OCI-LY7 (cell line): ENCODE results near the gene RBM17. TPM values are rescaled to one million over a fixed set of nuclear protein-coding genes. Genes with fewer than 3 reads are reported as not detected.

ENCODE experiments used
- BruUV-seq: library from RNA; stranded (reverse); fragments of 400-500 nt; replicated peaks from 2 replicates; lab custom pipeline; 2021; lab: Mats Ljungman, UMichigan
- CTCF ChIA-PET: fragments of 300-600 bp; sonication (Branson Sonifier 250); formaldehyde crosslinking; loops from one replicate; lab custom pipeline; 2022; ENCODE audit warnings: antibody characterized with exemption; ENCODE audit not compliant: unreplicated experiment; lab: Charles Lee
- POLR2A ChIA-PET: fragments of 300-600 bp; sonication (Branson Sonifier 250); formaldehyde crosslinking; loops from one replicate; lab custom pipeline; 2022; ENCODE audit warnings: antibody characterized with exemption; lab: Charles Lee
- DNase-seq: peaks from one replicate; pipeline ENCODE4 v3.0.0-alpha.2; 2015; ENCODE audit warnings: low spot score
- H2AFZ ChIP-seq: fragments of 200-600 bp; sonication (generic), shearing (Covaris generic); 2 replicates; pipeline ENCODE4 v1.6.1; 2014; ENCODE audit warnings: mild to moderate bottlenecking, antibody characterized with exemption, low read length, moderate library complexity
- H3K27ac ChIP-seq: fragments of 200-600 bp; sonication (generic); 2 replicates; pipeline ENCODE4 v1.5.1; 2014; ENCODE audit warnings: mixed run types, low read depth, mild to moderate bottlenecking, moderate library complexity, low read length, inconsistent platforms; ENCODE audit not compliant: poor library complexity, severe bottlenecking
- H3K36me3 ChIP-seq: fragments of 200-600 bp; sonication (generic); 2 replicates; pipeline ENCODE4 v1.6.1; 2014; ENCODE audit warnings: mild to moderate bottlenecking, antibody characterized with exemption, low read length, moderate library complexity, mixed read lengths; ENCODE audit not compliant: insufficient read depth
- H3K4me1 ChIP-seq: fragments of 200-600 bp; sonication (generic); 2 replicates; pipeline ENCODE4 v1.5.1; 2014; ENCODE audit warnings: mild to moderate bottlenecking, low read length; ENCODE audit not compliant: insufficient read depth, poor library complexity, severe bottlenecking
- H3K4me2 ChIP-seq: fragments of 200-600 bp; sonication (generic); 2 replicates; pipeline ENCODE4 v1.6.1; 2014; ENCODE audit warnings: mild to moderate bottlenecking, low read length
- H3K4me3 ChIP-seq: fragments of 200-600 bp; sonication (generic); 2 replicates; pipeline ENCODE4 v1.5.1; 2014; ENCODE audit warnings: mild to moderate bottlenecking, low read depth, low read length; ENCODE audit not compliant: poor library complexity, severe bottlenecking
- H3K79me2 ChIP-seq: fragments of 200-600 bp; sonication (generic); 2 replicates; pipeline ENCODE4 v1.6.1; 2016; ENCODE audit warnings: low read depth, mild to moderate bottlenecking, low read length, moderate library complexity, mixed read lengths; ENCODE audit not compliant: insufficient read depth
- H3K9me2 ChIP-seq: fragments of 200-600 bp; sonication (generic); 2 replicates; pipeline ENCODE4 v1.6.1; 2016; ENCODE audit warnings: mild to moderate bottlenecking, low read length, mixed read lengths; ENCODE audit not compliant: insufficient read depth
- H3K9me3 ChIP-seq: fragments of 200-600 bp; sonication (generic); 2 replicates; pipeline ENCODE4 v1.6.1; 2014; ENCODE audit warnings: mild to moderate bottlenecking, mixed run types, low read length, mixed read lengths
- H4K20me1 ChIP-seq: fragments of 200-600 bp; sonication (generic); 2 replicates; pipeline ENCODE4 v1.6.1; 2014; ENCODE audit warnings: mild to moderate bottlenecking, antibody characterized with exemption, low read length, moderate library complexity, mixed read lengths; ENCODE audit not compliant: insufficient read depth
- EZH2phosphoT487 ChIP-seq: fragments of 200-600 bp; sonication (generic); IDR thresholded peaks from 2 replicates; pipeline ENCODE4 v1.6.1; 2018; ENCODE audit warnings: low read depth, borderline replicate concordance, mild to moderate bottlenecking, mixed run types, antibody characterized with exemption, low read length, moderate library complexity, mixed read lengths
- intact Hi-C: fragments of 100-400 bp; cut with micrococcal nuclease; formaldehyde crosslinking; loops from one replicate; pipeline ENCODE4 v1.10.0; 2022; ENCODE audit not compliant: unreplicated experiment
- total RNA-seq, 2 experiments: library from RNA; depleted of rRNA in 1 of 2; stranded (reverse); fragments of >200 nt in 1 of 2; shearing (Covaris generic) in 1 of 2; gene quantifications; 2 replicates each; pipeline ENCODE4 v1.2.3, GENCODE V29; 2014 to 2022
- TF ChIP-seq, protein P1 (sequence below): fragments of 200-600 bp; sonication (generic); conservative IDR thresholded peaks from 2 replicates; pipeline ENCODE4 v1.5.1; 2014; ENCODE audit warnings: mild to moderate bottlenecking, antibody characterized with exemption, low read length, moderate library complexity, mixed read lengths

RBM17 gene
- total RNA-seq, 2 experiments from 2014 or later: 103 to 248 TPM

DNA sequence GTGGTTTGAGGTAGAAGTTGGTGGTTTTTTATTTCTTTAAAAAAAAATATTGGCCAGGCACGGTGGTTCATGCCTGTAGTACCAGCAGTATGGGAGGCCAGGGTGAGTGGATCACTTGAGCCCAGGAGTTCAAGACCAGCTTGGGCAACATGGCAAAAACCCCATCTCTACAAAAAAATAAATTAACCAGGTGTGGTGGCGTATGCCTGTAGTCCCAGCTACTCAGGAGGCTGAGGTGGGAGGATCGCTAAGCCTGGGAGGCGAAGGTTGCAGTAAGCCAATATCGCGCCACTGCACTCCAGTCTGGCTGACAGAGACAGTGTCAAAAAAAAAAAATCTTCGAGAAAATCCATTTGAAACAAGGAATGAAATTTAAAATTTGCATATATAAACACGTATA lies 27.8 kb upstream of the RBM17 start:
- ChIA-PET POLR2A (interaction anchor here (0.7 to 2.0 kb wide), 5 partner anchors 10 to 28 kb away, joined by 3 to 23 read pairs (median 5); no protein-coding TSS in a partner anchor), CTCF (interaction anchor here (1.1 kb wide), 1 partner anchor 17 kb away, joined by 3 read pairs; no protein-coding TSS in a partner anchor)
- intact Hi-C loops: loop anchor here (10.0 kb wide), 1 partner anchor 366 kb away; no protein-coding TSS in a partner anchor
- H4K20me1 ChIP-seq: no peaks in the 10 kb centered on the region
- peaks cover 41% of the 10 kb centered on the region; the same call in 1 of the 2 replicates for H3K79me2 ChIP-seq
- peak overlapping the region; percentile 78 for H3K4me3 ChIP-seq
- DNase-seq: no peak
- peaks cover 13% of the 10 kb centered on the region; the same call in 1 of the 2 replicates for H3K36me3 ChIP-seq
- BruUV-seq: no TSS peak
- H3K4me1 ChIP-seq: peaks cover 71% of the 10 kb centered on the region
- H3K4me2 ChIP-seq: peak overlapping the region; percentile 77
- TF ChIP-seq, protein P1, sequence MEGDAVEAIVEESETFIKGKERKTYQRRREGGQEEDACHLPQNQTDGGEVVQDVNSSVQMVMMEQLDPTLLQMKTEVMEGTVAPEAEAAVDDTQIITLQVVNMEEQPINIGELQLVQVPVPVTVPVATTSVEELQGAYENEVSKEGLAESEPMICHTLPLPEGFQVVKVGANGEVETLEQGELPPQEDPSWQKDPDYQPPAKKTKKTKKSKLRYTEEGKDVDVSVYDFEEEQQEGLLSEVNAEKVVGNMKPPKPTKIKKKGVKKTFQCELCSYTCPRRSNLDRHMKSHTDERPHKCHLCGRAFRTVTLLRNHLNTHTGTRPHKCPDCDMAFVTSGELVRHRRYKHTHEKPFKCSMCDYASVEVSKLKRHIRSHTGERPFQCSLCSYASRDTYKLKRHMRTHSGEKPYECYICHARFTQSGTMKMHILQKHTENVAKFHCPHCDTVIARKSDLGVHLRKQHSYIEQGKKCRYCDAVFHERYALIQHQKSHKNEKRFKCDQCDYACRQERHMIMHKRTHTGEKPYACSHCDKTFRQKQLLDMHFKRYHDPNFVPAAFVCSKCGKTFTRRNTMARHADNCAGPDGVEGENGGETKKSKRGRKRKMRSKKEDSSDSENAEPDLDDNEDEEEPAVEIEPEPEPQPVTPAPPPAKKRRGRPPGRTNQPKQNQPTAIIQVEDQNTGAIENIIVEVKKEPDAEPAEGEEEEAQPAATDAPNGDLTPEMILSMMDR: no peak
- TF ChIP-seq EZH2phosphoT487: no peak
- H3K9me3 ChIP-seq: no peaks in the 10 kb centered on the region
- H2AFZ ChIP-seq: no peak overlapping the region
- peak overlapping the region; percentile 62 for H3K27ac ChIP-seq
- H3K9me2 ChIP-seq: no peaks in the 10 kb centered on the region

DNA sequence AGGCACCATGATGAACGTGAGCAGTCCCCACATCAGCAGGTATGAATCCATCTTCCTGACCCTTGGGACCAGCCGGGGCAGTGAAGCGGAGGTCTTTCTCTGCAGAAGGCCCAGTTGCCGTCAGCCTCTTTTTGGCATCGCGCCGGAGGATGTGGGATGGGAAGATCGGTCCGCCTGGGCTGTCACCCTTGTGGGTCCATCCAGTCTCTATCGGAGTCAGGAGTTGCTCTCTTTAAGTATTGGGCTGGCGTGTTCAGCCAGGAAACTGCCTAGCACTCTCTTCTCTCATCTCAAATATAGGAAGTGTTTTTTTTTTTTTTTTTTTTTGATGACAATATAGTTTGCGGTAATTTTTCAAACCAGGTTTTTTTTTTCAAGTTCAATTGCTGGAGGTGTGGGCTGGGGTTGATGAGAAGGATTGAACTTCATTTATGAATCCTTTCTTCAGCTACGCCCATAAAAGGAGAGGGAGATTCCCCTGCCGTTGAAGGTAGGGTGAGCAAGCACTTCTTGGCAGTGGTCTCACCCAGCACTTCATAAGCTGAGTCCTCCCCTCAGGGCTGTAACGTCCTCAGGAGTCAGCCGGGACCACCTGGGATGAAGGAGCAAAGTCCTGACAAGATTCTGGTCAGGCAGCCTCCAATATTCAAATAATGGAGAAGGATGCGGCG lies 26.6 kb upstream of the RBM17 start, which contains the start of gene IL2RA:
IL2RA (minus strand) TSS at position 267 of the 671 bp plus-strand sequence; CDS start at position 51, 216 bp downstream.
- H3K4me1 ChIP-seq: peaks cover 71% of the 10 kb centered on the region
- DNase-seq: peak; percentile 56
- peaks cover 41% of the 10 kb centered on the region; the same call in 1 of the 2 replicates for H3K79me2 ChIP-seq
- no TSS peak for BruUV-seq
- ChIA-PET POLR2A (interaction anchor here (0.7 to 2.0 kb wide), 11 partner anchors 8 to 369 kb away, joined by 3 to 23 read pairs (median 5); no protein-coding TSS in a partner anchor), CTCF (interaction anchor here (0.9 to 1.1 kb wide), 3 partner anchors 9 to 24 kb away, joined by 3 to 5 read pairs (median 3); no protein-coding TSS in a partner anchor)
- peak within 1 kb of the TSS; percentile 62 for H3K27ac ChIP-seq
- H3K36me3 ChIP-seq: peaks cover 7% of the 10 kb centered on the region; the same call in 1 of the 2 replicates
- no peaks in the 10 kb centered on the region for H4K20me1 ChIP-seq
- no peaks in the 10 kb centered on the region for H3K9me2 ChIP-seq
- H3K9me3 ChIP-seq: no peaks in the 10 kb centered on the region
- TF ChIP-seq, protein P1: no peak
- no peak for TF ChIP-seq EZH2phosphoT487
- H2AFZ ChIP-seq: peak within 1 kb of the TSS; percentile 70
- H3K4me3 ChIP-seq: peak within 1 kb of the TSS; percentile 78
- intact Hi-C loops: loop anchor here (10.0 kb wide), 1 partner anchor 367 kb away; no protein-coding TSS in a partner anchor
- peak within 1 kb of the TSS; percentile 77 for H3K4me2 ChIP-seq
